Measurements from ENCODE around the gene AIMP2.
"Not testable (repeated sequence)": the region's sequence is repeated elsewhere in the genome, so short reads cannot be mapped to it uniquely, and the experiment has no call there.

- not testable (repeated sequence) for TF ChIP-seq CTCF, POLR2A (IDR thresholded peaks at IDR 0.05)
Observed at GRCh38 chr7:6059941-6060340, 50.9 kb downstream of the AIMP2 start.

Measured in esophagus squamous epithelium (tissue), 4 donors.